GM12878 (cell line): Measurements from ENCODE around the gene PPP4R4.

Experiments
- EP300 ChIP-seq, 2 experiments: fragments of 150-350 bp in 1 of 2; IDR thresholded peaks; 2 replicates each; pipeline ENCODE4 v1.6.1; 2011 to 2012; ENCODE audit warnings: low read depth in 2 of 2, low read length in 2 of 2, borderline replicate concordance in 1 of 2, improper control_type of control experiment in 1 of 2, inconsistent platforms in 1 of 2; ENCODE audit not compliant: control insufficient read depth in 1 of 2
- EZH2 ChIP-seq: IDR thresholded peaks from 2 replicates; pipeline ENCODE4 v1.6.1; 2012; ENCODE audit warnings: low read depth, mild to moderate bottlenecking, control low read depth, inconsistent platforms, low read length, borderline replicate concordance; ENCODE audit not compliant: control insufficient read depth
- POLR2A ChIP-seq: IDR thresholded peaks from 2 replicates; pipeline ENCODE4 v1.6.1; 2011; ENCODE audit warnings: low read depth, mild to moderate bottlenecking, low read length
- RAD21 ChIP-seq: IDR thresholded peaks from 2 replicates; pipeline ENCODE4 v1.6.1; 2011; ENCODE audit warnings: mild to moderate bottlenecking, low read depth, low read length, moderate library complexity; ENCODE audit not compliant: insufficient read depth
- SRF ChIP-seq, 2 experiments: IDR thresholded peaks; 2 replicates each; pipeline ENCODE4 v1.6.1; 2011; ENCODE audit warnings: low read depth in 2 of 2, low read length in 2 of 2, mild to moderate bottlenecking in 1 of 2, moderate library complexity in 1 of 2
- SUZ12 ChIP-seq: fragments of 200-600 bp; sonication (generic); IDR thresholded peaks from one replicate; pipeline ENCODE4 v1.6.1; 2018; ENCODE audit warnings: antibody characterized with exemption, mild to moderate bottlenecking; ENCODE audit not compliant: unreplicated experiment
- ZNF24 ChIP-seq: fragments of 450-650 bp; IDR thresholded peaks from 2 replicates; pipeline ENCODE4 v1.6.1; 2017; ENCODE audit warnings: antibody characterized with exemption, mild to moderate bottlenecking
- ZNF384 ChIP-seq: IDR thresholded peaks from 2 replicates; pipeline ENCODE4 v1.6.1; 2012; ENCODE audit warnings: low read depth, mild to moderate bottlenecking, low read length, improper control_type of control experiment, borderline replicate concordance
- TF ChIP-seq, protein P1 (sequence below), 3 experiments: IDR thresholded peaks in 2 of 3; conservative IDR thresholded peaks in 1 of 3; 2 replicates each; pipeline ENCODE4 v1.5.1; 2011; ENCODE audit warnings: low read depth in 3 of 3, low read length in 3 of 3, mild to moderate bottlenecking in 3 of 3, control low read depth in 2 of 3, moderate library complexity in 2 of 3, inconsistent platforms in 1 of 3, mixed read lengths in 1 of 3; ENCODE audit not compliant: control insufficient read depth in 2 of 3, insufficient read depth in 1 of 3; ENCODE audit errors: extremely low read depth in 1 of 3
- TF ChIP-seq, protein P2 (sequence below): IDR thresholded peaks from 2 replicates; pipeline ENCODE4 v1.6.1; 2012; ENCODE audit warnings: low read depth, low read length, improper control_type of control experiment

DNA sequence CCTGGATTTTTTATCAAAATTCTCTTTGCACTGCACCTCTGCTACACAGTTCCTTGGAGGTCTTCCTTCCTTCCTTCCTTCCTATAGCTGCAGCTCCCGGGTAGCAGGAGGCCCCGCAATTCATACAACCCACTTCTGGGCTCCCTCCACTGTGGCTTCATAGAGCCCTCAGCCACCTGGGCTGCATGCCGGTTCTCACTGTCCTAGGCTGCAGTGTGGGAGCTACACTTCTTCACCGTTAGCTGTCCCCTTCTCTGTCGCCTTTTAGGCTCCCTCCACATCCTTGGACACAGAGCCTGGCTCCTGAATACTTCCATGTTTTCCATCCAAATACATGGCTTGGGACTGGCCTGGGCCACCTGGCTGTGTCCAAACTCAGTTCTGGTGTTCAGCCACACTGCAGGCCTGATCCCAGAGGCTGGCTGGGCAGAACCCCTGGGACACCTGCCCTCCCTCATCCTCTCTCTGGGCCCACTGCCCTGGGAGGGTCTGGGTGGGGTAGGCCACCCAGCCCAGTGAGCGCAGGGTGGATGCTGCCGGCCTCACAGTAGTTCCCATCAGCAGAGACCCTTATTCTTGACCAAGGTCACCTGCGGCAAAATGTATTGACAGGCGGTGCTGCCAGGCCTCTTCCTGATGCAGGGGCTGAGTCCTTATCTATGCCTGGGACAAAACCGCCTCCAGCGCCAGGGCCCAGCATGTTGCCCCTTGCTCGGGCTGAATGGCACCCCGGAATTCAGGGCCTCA, 117.2 kb downstream of the PPP4R4 start:
- TF ChIP-seq EZH2 (no peak), RAD21 (no peak), SUZ12 (no peak), ZNF384 (no peak), SRF (IDR thresholded peaks at IDR 0.05; ENCODE audit: low read depth in 2 of 2, low read length in 2 of 2) (no peak), POLR2A (no peak), ZNF24 (no peak), EP300 (IDR thresholded peaks at IDR 0.05; ENCODE audit: borderline replicate concordance in 1 of 2, control insufficient read depth in 1 of 2, low read depth in 2 of 2, low read length in 2 of 2) (no peak)
- TF ChIP-seq, protein P1, sequence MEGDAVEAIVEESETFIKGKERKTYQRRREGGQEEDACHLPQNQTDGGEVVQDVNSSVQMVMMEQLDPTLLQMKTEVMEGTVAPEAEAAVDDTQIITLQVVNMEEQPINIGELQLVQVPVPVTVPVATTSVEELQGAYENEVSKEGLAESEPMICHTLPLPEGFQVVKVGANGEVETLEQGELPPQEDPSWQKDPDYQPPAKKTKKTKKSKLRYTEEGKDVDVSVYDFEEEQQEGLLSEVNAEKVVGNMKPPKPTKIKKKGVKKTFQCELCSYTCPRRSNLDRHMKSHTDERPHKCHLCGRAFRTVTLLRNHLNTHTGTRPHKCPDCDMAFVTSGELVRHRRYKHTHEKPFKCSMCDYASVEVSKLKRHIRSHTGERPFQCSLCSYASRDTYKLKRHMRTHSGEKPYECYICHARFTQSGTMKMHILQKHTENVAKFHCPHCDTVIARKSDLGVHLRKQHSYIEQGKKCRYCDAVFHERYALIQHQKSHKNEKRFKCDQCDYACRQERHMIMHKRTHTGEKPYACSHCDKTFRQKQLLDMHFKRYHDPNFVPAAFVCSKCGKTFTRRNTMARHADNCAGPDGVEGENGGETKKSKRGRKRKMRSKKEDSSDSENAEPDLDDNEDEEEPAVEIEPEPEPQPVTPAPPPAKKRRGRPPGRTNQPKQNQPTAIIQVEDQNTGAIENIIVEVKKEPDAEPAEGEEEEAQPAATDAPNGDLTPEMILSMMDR (IDR thresholded peaks at IDR 0.05 in 2 of 3, conservative IDR thresholded peaks at IDR 0.05 in 1 of 3; ENCODE audit: control insufficient read depth in 2 of 3, extremely low read depth in 1 of 3, insufficient read depth in 1 of 3, low read depth in 3 of 3, low read length in 3 of 3), result no peak
- TF ChIP-seq, protein P2, sequence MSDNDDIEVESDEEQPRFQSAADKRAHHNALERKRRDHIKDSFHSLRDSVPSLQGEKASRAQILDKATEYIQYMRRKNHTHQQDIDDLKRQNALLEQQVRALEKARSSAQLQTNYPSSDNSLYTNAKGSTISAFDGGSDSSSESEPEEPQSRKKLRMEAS, result no peak
